ENCODE data around the gene PRM1. TPM values are rescaled to one million over a fixed set of nuclear protein-coding genes. Genes with fewer than 3 reads are reported as not detected.

The PRM1 gene
- total and polyA plus RNA-seq, 10 donors = not detected

- no peak for DNase-seq
- Histone ChIP-seq H3K4me3 (peak overlapping the region in 6 of 8 donors; percentile 20 to 97 (median 91)), H3K9me3 (no peaks in the 10 kb centered on the region), H3K27me3 (replicated peaks in 1 of 7) (peaks cover 0 to 8% (median 0%) of the 10 kb centered on the region in 7 donors), H3K27ac (peak overlapping the region in 4 of 8 donors; percentile 38 to 99 (median 96)), H3K36me3 (peaks cover 0 to 38% (median 0%) of the 10 kb centered on the region in 6 donors), H3K4me1 (peaks cover 19 to 56% (median 44%) of the 10 kb centered on the region in 6 donors)
- TF ChIP-seq POLR2AphosphoS5 (IDR thresholded peaks at IDR 0.05) (no peak), POLR2A (IDR thresholded peaks at IDR 0.05) (no peak)
- TF ChIP-seq, protein P1, sequence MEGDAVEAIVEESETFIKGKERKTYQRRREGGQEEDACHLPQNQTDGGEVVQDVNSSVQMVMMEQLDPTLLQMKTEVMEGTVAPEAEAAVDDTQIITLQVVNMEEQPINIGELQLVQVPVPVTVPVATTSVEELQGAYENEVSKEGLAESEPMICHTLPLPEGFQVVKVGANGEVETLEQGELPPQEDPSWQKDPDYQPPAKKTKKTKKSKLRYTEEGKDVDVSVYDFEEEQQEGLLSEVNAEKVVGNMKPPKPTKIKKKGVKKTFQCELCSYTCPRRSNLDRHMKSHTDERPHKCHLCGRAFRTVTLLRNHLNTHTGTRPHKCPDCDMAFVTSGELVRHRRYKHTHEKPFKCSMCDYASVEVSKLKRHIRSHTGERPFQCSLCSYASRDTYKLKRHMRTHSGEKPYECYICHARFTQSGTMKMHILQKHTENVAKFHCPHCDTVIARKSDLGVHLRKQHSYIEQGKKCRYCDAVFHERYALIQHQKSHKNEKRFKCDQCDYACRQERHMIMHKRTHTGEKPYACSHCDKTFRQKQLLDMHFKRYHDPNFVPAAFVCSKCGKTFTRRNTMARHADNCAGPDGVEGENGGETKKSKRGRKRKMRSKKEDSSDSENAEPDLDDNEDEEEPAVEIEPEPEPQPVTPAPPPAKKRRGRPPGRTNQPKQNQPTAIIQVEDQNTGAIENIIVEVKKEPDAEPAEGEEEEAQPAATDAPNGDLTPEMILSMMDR (IDR thresholded peaks at IDR 0.05 in 8 of 11, conservative IDR thresholded peaks at IDR 0.05 in 3 of 11) = no peak
- intact Hi-C loops (cut with DNase I; ENCODE audit: low total_unique reads) = no loop called here
- WGBS, 5 donors = 70 to 85% (median 81%) methylated on average over 8 of the region's 8 CpGs
Observed at GRCh38 chr16:11252482-11252931, 28.6 kb downstream of the PRM1 start.

GRCh38 chr16:11251525-11252481 lies 29.3 kb downstream of the PRM1 start:
- peak overlapping the region in 4 of 8 donors; percentile 38 to 99 (median 96) for H3K27ac ChIP-seq
- H3K4me1 ChIP-seq = peaks cover 13 to 49% (median 37%) of the 10 kb centered on the region in 6 donors
- peak; percentile 85 for DNase-seq
- H3K4me3 ChIP-seq = peak overlapping the region in 6 of 8 donors; percentile 20 to 97 (median 91)
- TF ChIP-seq POLR2AphosphoS5 (IDR thresholded peaks at IDR 0.05) = peak; percentile 54 to 73 (median 70)
- no peak for TF ChIP-seq POLR2A (IDR thresholded peaks at IDR 0.05)
- TF ChIP-seq, protein P1 (IDR thresholded peaks at IDR 0.05 in 8 of 11, conservative IDR thresholded peaks at IDR 0.05 in 3 of 11) = no peak
- 61 to 76% (median 71%) methylated on average over 18 of the region's 18 CpGs for WGBS, 5 donors
- peaks cover 0 to 38% (median 0%) of the 10 kb centered on the region in 6 donors for H3K36me3 ChIP-seq
- no peaks in the 10 kb centered on the region for H3K9me3 ChIP-seq
- intact Hi-C loops (cut with DNase I; ENCODE audit: low total_unique reads) = no loop called here
- H3K27me3 ChIP-seq (replicated peaks in 1 of 7) = peaks cover 0 to 8% (median 0%) of the 10 kb centered on the region in 7 donors

- Histone ChIP-seq H3K4me3 (no peak overlapping the region), H3K36me3 (peaks cover 0 to 38% (median 0%) of the 10 kb centered on the region in 6 donors), H3K4me1 (peaks cover 12 to 48% (median 33%) of the 10 kb centered on the region in 6 donors), H3K27me3 (replicated peaks in 1 of 7) (peaks cover 0 to 8% (median 0%) of the 10 kb centered on the region in 7 donors), H3K9me3 (no peaks in the 10 kb centered on the region), H3K27ac (peak overlapping the region in 4 of 8 donors; percentile 38 to 99 (median 96))
- TF ChIP-seq, protein P1 (IDR thresholded peaks at IDR 0.05 in 8 of 11, conservative IDR thresholded peaks at IDR 0.05 in 3 of 11) = no peak
- TF ChIP-seq POLR2A (IDR thresholded peaks at IDR 0.05) (no peak), POLR2AphosphoS5 (IDR thresholded peaks at IDR 0.05) (peak in 1 of 3 donors; percentile 10)
- DNase-seq = no peak
- 95 to 96% (median 95%) methylated on average over 10 of the region's 10 CpGs for WGBS, 5 donors
- intact Hi-C loops (cut with DNase I; ENCODE audit: low total_unique reads) = no loop called here
Observed at GRCh38 chr16:11250786-11251524, 30.2 kb downstream of the PRM1 start.

Data from spleen (tissue), 11 donors.